Neural cell (in vitro differentiated cells): ENCODE measurements around the gene MAP3K1. TPM values are rescaled to one million over a fixed set of nuclear protein-coding genes. Genes with fewer than 3 reads are reported as not detected.

Source experiments
- H2AFZ ChIP-seq: fragments of 200-600, 300-800 bp; sonication (generic), shearing (Covaris generic); 2 replicates; pipeline ENCODE4 v1.6.0; 2014; ENCODE audit warnings: low read depth, mild to moderate bottlenecking, antibody characterized with exemption, low read length, moderate library complexity
- H3F3A ChIP-seq: fragments of 200-600 bp; shearing (Covaris generic); 2 replicates; pipeline ENCODE4 v1.6.1; 2016; ENCODE audit warnings: mild to moderate bottlenecking, moderate library complexity, mixed read lengths, antibody characterized with exemption, low read length; ENCODE audit not compliant: insufficient read depth, poor library complexity, severe bottlenecking
- H3K27ac ChIP-seq: fragments of 200-600, 300-800 bp; sonication (generic), shearing (Covaris generic); 2 replicates; pipeline ENCODE4 v1.5.1; 2014; ENCODE audit warnings: mild to moderate bottlenecking, low read length, moderate library complexity
- H3K27me3 ChIP-seq: fragments of 300-800, 200-600 bp; sonication (generic), shearing (Covaris generic); 2 replicates; pipeline ENCODE4 v1.6.0; 2014; ENCODE audit warnings: mild to moderate bottlenecking, low read depth, low read length, moderate library complexity; ENCODE audit not compliant: insufficient read depth
- H3K36me3 ChIP-seq: fragments of 300-800, 200-600 bp; sonication (generic), shearing (Covaris generic); 2 replicates; pipeline ENCODE4 v1.5.1; 2014; ENCODE audit warnings: mild to moderate bottlenecking, antibody characterized with exemption, low read length, moderate library complexity; ENCODE audit not compliant: insufficient read depth
- H3K4me2 ChIP-seq: fragments of 300-800, 200-600 bp; sonication (generic), shearing (Covaris generic); 2 replicates; pipeline ENCODE4 v1.6.0; 2014; ENCODE audit warnings: mild to moderate bottlenecking, low read length
- H3K4me3 ChIP-seq: fragments of 300-800, 200-600 bp; sonication (generic), shearing (Covaris generic); 2 replicates; pipeline ENCODE4 v1.5.1; 2014; ENCODE audit warnings: mild to moderate bottlenecking, low read length, moderate library complexity
- H3K79me2 ChIP-seq: fragments of 200-600 bp; shearing (Covaris generic); replicated peaks from 2 replicates; pipeline ENCODE4 v1.6.0; 2014; ENCODE audit warnings: mild to moderate bottlenecking, low read length, moderate library complexity; ENCODE audit not compliant: insufficient read depth
- H3K9ac ChIP-seq: fragments of 300-800, 200-600 bp; sonication (generic), shearing (Covaris generic); 2 replicates; pipeline ENCODE4 v1.6.1; 2016; ENCODE audit warnings: mild to moderate bottlenecking, low read length, mixed read lengths
- H3K9me2 ChIP-seq: fragments of 200-600 bp; shearing (Covaris generic); 2 replicates; pipeline ENCODE4 v1.6.1; 2016; ENCODE audit warnings: mild to moderate bottlenecking, low read length, mixed read lengths; ENCODE audit not compliant: insufficient read depth
- H3K9me3 ChIP-seq: fragments of 200-600, 300-800 bp; sonication (generic), shearing (Covaris generic); 2 replicates; pipeline ENCODE4 v1.6.1; 2016; ENCODE audit warnings: mild to moderate bottlenecking, mixed run types, low read length, moderate library complexity, mixed read lengths
- H4K20me1 ChIP-seq: fragments of 200-600 bp; shearing (Covaris generic); 2 replicates; pipeline ENCODE4 v1.6.1; 2016; ENCODE audit warnings: mild to moderate bottlenecking, mixed run types; ENCODE audit not compliant: insufficient read depth
- EP300 ChIP-seq: fragments of 450-650 bp; conservative IDR thresholded peaks from 2 replicates; pipeline ENCODE4 v1.6.1; 2014; ENCODE audit warnings: antibody characterized with exemption, mild to moderate bottlenecking, moderate library complexity; ENCODE audit not compliant: poor library complexity, severe bottlenecking
- EZH2 ChIP-seq: fragments of 200-600, 300-800 bp; shearing (Covaris generic), sonication (generic); IDR thresholded peaks from 2 replicates; pipeline ENCODE4 v1.6.1; 2014; ENCODE audit warnings: antibody characterized with exemption, low read length, borderline replicate concordance, mild to moderate bottlenecking; ENCODE audit not compliant: insufficient read depth, poor library complexity, severe bottlenecking
- MXI1 ChIP-seq: fragments of 450-650 bp; conservative IDR thresholded peaks from 2 replicates; pipeline ENCODE4 v1.6.1; 2014; ENCODE audit warnings: antibody characterized with exemption, mild to moderate bottlenecking; ENCODE audit not compliant: poor library complexity, severe bottlenecking
- POLR2AphosphoS5 ChIP-seq: IDR thresholded peaks from 2 replicates; pipeline ENCODE4 v1.6.1; 2012
- RAD21 ChIP-seq: fragments of 450-650 bp; conservative IDR thresholded peaks from 2 replicates; pipeline ENCODE4 v1.6.1; 2014; ENCODE audit warnings: antibody characterized with exemption, mild to moderate bottlenecking, moderate library complexity
- SMC3 ChIP-seq: fragments of 450-650 bp; conservative IDR thresholded peaks from 2 replicates; pipeline ENCODE4 v1.6.1; 2014; ENCODE audit warnings: antibody characterized with exemption, mild to moderate bottlenecking, moderate library complexity; ENCODE audit not compliant: poor library complexity
- TAF1 ChIP-seq: IDR thresholded peaks from 2 replicates; pipeline ENCODE4 v1.6.1; 2012; ENCODE audit warnings: low read depth
- polyA plus RNA-seq: library from polyadenylated mRNA; depleted of rRNA; stranded (reverse); fragments of >200 nt; gene quantifications from 2 replicates; pipeline ENCODE4 v1.2.3, GENCODE V29; 2014
- TF ChIP-seq, protein P1 (sequence below): fragments of 450-650 bp; IDR thresholded peaks from 2 replicates; pipeline ENCODE4 v1.5.1; 2014; ENCODE audit warnings: antibody characterized with exemption, mild to moderate bottlenecking, moderate library complexity; ENCODE audit not compliant: poor library complexity, severe bottlenecking
- TF ChIP-seq, protein P2 (sequence below): IDR thresholded peaks from 2 replicates; pipeline ENCODE4 v1.6.1; 2012; ENCODE audit warnings: borderline replicate concordance

The MAP3K1 gene
- polyA plus RNA-seq, 1 donor from 2014 or later = 26.4 TPM

DNA sequence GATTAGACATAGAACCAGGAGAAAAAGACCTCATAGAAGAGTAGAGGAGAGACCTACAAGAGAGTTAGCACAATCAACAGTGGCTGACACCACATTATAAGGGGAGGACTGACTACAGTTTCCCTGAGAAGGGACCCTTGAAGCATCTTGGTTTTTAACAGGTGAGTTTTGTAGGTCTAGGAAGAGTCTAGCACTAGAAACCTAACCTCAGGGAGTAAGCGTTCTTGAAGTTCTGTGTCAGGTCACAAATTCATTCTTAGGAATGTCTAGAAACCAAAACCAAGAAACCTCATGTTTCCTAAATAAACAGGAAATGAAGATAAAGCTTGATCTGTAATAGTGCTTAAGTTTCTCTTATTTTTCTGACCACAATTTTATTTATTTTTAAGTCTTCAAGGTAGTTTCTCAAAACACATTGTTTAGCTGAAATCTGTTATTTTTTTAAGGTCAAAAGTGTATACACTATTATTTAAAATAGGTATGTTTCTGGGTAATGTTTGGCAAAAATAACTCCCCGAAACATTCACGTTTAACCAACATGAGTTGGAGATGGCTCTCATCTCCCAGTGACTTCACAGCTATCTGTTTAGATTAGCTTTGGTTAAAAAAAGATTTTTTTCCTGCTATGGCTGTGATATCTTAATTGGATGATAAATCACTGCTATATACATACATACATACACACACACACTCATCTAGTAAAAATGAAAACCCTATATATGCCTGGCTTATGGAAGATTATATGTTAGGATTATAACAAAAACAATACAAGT, 37.1 kb downstream of the MAP3K1 start:
- Histone ChIP-seq H3K79me2 (peaks cover 15% of the 10 kb centered on the region), H3K4me2 (no peak overlapping the region), H4K20me1 (no peaks in the 10 kb centered on the region), H3K27me3 (no peaks in the 10 kb centered on the region), H3K9ac (no peak overlapping the region), H3K4me3 (no peak overlapping the region), H3K9me2 (no peaks in the 10 kb centered on the region), H3K27ac (no peak overlapping the region), H3K9me3 (no peaks in the 10 kb centered on the region), H3F3A (no peaks in the 10 kb centered on the region), H2AFZ (no peak overlapping the region), H3K36me3 (no peaks in the 10 kb centered on the region)
- TF ChIP-seq TAF1 (no peak), SMC3 (no peak), POLR2AphosphoS5 (no peak), EZH2 (no peak), EP300 (no peak), RAD21 (no peak)
- TF ChIP-seq, protein P1, sequence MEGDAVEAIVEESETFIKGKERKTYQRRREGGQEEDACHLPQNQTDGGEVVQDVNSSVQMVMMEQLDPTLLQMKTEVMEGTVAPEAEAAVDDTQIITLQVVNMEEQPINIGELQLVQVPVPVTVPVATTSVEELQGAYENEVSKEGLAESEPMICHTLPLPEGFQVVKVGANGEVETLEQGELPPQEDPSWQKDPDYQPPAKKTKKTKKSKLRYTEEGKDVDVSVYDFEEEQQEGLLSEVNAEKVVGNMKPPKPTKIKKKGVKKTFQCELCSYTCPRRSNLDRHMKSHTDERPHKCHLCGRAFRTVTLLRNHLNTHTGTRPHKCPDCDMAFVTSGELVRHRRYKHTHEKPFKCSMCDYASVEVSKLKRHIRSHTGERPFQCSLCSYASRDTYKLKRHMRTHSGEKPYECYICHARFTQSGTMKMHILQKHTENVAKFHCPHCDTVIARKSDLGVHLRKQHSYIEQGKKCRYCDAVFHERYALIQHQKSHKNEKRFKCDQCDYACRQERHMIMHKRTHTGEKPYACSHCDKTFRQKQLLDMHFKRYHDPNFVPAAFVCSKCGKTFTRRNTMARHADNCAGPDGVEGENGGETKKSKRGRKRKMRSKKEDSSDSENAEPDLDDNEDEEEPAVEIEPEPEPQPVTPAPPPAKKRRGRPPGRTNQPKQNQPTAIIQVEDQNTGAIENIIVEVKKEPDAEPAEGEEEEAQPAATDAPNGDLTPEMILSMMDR = no peak

DNA sequence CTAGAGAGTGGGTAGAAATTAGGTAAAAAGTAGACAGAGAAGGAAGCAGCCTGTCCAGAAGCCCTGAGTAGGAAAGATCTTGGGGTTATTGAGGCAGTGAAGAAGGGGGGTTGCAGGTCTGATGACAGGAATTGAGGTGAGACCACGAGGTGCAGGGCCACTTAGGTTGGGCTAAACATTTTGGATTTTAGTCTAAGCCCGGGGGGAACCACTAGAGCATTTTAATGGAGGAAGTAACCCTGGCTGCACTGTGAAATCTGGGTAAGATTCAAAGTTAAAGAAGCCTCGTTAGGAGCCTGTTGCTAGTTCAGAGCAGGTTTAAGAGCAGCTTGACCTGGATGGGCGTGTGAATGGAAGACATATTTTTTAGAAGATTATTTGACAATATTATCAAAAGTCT, 38.3 kb downstream of the MAP3K1 start:
- H3K9me3 ChIP-seq = no peaks in the 10 kb centered on the region
- H4K20me1 ChIP-seq = no peaks in the 10 kb centered on the region
- no peak overlapping the region for H3K4me2 ChIP-seq
- TF ChIP-seq SMC3 (no peak), RAD21 (no peak), POLR2AphosphoS5 (no peak), TAF1 (no peak), EZH2 (no peak), EP300 (no peak), MXI1 (no peak)
- TF ChIP-seq, protein P2, sequence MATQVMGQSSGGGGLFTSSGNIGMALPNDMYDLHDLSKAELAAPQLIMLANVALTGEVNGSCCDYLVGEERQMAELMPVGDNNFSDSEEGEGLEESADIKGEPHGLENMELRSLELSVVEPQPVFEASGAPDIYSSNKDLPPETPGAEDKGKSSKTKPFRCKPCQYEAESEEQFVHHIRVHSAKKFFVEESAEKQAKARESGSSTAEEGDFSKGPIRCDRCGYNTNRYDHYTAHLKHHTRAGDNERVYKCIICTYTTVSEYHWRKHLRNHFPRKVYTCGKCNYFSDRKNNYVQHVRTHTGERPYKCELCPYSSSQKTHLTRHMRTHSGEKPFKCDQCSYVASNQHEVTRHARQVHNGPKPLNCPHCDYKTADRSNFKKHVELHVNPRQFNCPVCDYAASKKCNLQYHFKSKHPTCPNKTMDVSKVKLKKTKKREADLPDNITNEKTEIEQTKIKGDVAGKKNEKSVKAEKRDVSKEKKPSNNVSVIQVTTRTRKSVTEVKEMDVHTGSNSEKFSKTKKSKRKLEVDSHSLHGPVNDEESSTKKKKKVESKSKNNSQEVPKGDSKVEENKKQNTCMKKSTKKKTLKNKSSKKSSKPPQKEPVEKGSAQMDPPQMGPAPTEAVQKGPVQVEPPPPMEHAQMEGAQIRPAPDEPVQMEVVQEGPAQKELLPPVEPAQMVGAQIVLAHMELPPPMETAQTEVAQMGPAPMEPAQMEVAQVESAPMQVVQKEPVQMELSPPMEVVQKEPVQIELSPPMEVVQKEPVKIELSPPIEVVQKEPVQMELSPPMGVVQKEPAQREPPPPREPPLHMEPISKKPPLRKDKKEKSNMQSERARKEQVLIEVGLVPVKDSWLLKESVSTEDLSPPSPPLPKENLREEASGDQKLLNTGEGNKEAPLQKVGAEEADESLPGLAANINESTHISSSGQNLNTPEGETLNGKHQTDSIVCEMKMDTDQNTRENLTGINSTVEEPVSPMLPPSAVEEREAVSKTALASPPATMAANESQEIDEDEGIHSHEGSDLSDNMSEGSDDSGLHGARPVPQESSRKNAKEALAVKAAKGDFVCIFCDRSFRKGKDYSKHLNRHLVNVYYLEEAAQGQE = no peak
- TF ChIP-seq, protein P1 = no peak
- H3K27ac ChIP-seq = no peak overlapping the region
- no peaks in the 10 kb centered on the region for H3K9me2 ChIP-seq
- no peaks in the 10 kb centered on the region for H3K27me3 ChIP-seq
- no peaks in the 10 kb centered on the region for H3K36me3 ChIP-seq
- no peak overlapping the region for H3K4me3 ChIP-seq
- H3K9ac ChIP-seq = no peak overlapping the region
- peaks cover 4% of the 10 kb centered on the region for H3K79me2 ChIP-seq
- no peak overlapping the region for H2AFZ ChIP-seq
- H3F3A ChIP-seq = no peaks in the 10 kb centered on the region
